Nephron (organoid): ENCODE results near the gene ERVK3-1.

Experiments
- H3K27ac Mint-ChIP-seq, 3 experiments: 2 replicates each; pipeline ENCODE4 v1.8.0; 2020; ENCODE audit warnings: mixed read lengths in 3 of 3, mild to moderate bottlenecking in 2 of 3, moderate library complexity in 1 of 3
- H3K27me3 Mint-ChIP-seq: 2 replicates; pipeline ENCODE4 v1.8.0; 2021; ENCODE audit warnings: low read depth, mild to moderate bottlenecking, moderate library complexity, mixed read lengths
- H3K36me3 Mint-ChIP-seq: 2 replicates; pipeline ENCODE4 v1.8.0; 2020; ENCODE audit warnings: low read depth, mixed read lengths
- H3K4me1 Mint-ChIP-seq: 2 replicates; pipeline ENCODE4 v1.8.0; 2020; ENCODE audit warnings: mixed read lengths
- H3K4me3 Mint-ChIP-seq, 3 experiments: 2 replicates each; pipeline ENCODE4 v1.8.0; 2020; ENCODE audit warnings: mild to moderate bottlenecking in 3 of 3, mixed read lengths in 3 of 3, moderate library complexity in 2 of 3
- H3K9me3 Mint-ChIP-seq: 2 replicates; pipeline ENCODE4 v1.8.0; 2020; ENCODE audit warnings: mixed read lengths
- CTCF ChIP-seq, 3 experiments: fragments of 200-600 bp; sonication (generic); IDR thresholded peaks; one replicate each; pipeline ENCODE4 v1.5.0; 2021; ENCODE audit warnings: antibody characterized with exemption in 3 of 3; ENCODE audit not compliant: unreplicated experiment in 3 of 3

ERVK3-1 gene

GRCh38 chr19:58350001-58350861, 45.1 kb downstream of the ERVK3-1 start:
- no peak for TF ChIP-seq CTCF (IDR thresholded peaks at IDR 0.05; ENCODE audit: unreplicated experiment in 3 of 3)
- Mint-ChIP-seq H3K27me3 (no peaks in the 10 kb centered on the region), H3K36me3 (peaks cover 5% of the 10 kb centered on the region), H3K9me3 (no peaks in the 10 kb centered on the region), H3K4me1 (peaks cover 11% of the 10 kb centered on the region), H3K27ac (no peak overlapping the region), H3K4me3 (peak overlapping the region in 2 of 3 experiments; percentile 9 to 34)

GRCh38 chr19:58350871-58351557, 45.8 kb downstream of the ERVK3-1 start:
- H3K36me3 Mint-ChIP-seq: peaks cover 8% of the 10 kb centered on the region
- H3K9me3 Mint-ChIP-seq: no peaks in the 10 kb centered on the region
- no peak overlapping the region for H3K27ac Mint-ChIP-seq
- TF ChIP-seq CTCF (IDR thresholded peaks at IDR 0.05; ENCODE audit: unreplicated experiment in 3 of 3): no peak
- peak overlapping the region; percentile 9 to 42 (median 30) for H3K4me3 Mint-ChIP-seq
- H3K27me3 Mint-ChIP-seq: no peaks in the 10 kb centered on the region
- peaks cover 5% of the 10 kb centered on the region for H3K4me1 Mint-ChIP-seq

- Mint-ChIP-seq H3K4me1 (peaks cover 4% of the 10 kb centered on the region), H3K4me3 (peak overlapping the region in 2 of 3 experiments; percentile 30 to 42), H3K36me3 (peaks cover 8% of the 10 kb centered on the region), H3K27ac (no peak overlapping the region), H3K27me3 (no peaks in the 10 kb centered on the region), H3K9me3 (no peaks in the 10 kb centered on the region)
- TF ChIP-seq CTCF (IDR thresholded peaks at IDR 0.05; ENCODE audit: unreplicated experiment in 3 of 3): no peak
These were observed 46.3 kb downstream of the ERVK3-1 start for GRCh38 chr19:58351558-58351878.

- Mint-ChIP-seq H3K9me3 (no peaks in the 10 kb centered on the region), H3K27me3 (no peaks in the 10 kb centered on the region), H3K27ac (no peak overlapping the region), H3K36me3 (peaks cover 8% of the 10 kb centered on the region), H3K4me1 (peaks cover 4% of the 10 kb centered on the region), H3K4me3 (no peak overlapping the region)
- TF ChIP-seq CTCF (IDR thresholded peaks at IDR 0.05; ENCODE audit: unreplicated experiment in 3 of 3): no peak
These were observed 47.0 kb downstream of the ERVK3-1 start for GRCh38 chr19:58351990-58352755.

DNA sequence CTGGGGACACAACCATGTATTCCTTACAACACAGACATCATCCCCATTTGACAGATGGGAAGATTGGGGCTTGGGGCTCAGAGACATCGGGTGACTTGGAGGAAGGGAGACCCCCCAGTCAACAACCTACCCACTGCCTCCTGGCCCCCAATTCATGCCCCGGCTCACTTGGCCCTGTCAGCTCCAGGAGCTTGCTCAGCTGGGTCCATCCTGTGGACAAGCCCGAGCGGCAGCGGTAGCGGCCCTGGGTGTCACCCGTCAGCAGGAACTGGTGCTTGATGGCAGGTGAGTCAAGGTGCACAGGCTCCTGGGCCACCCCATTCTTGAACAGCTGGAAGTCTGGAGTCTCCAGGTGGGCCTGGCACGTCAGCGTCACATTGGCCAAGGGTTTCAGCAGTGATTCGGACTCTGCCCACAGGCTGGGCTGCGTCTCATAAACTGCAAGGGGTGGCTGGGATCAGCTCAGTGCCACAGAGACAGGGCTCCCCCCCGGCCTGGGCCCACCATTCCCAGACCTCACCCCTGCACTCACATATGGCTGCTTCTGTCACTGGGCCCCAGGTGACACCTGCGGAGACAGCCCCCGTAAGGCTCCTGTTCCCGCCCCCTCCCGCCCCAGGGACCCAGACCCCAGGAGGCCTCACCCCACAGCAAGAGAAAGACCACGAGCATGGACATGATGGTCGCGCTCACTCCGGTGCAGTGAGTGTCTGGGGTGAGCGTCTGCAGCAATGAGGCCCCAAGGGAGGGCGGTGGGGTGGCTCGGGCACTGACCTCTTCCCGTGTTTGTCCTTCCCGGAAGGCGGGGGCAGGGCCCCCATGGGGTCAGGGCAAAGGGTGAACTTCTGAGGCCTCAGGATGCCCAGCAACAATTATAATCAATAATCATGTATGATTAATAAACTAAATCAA, 47.8 kb downstream of the ERVK3-1 start, which contains the start of gene A1BG:
TSS of gene A1BG (minus strand) at position 733 of the 912 bp plus-strand sequence. CDS start at position 678, 55 bp downstream.
- no peak for TF ChIP-seq CTCF (IDR thresholded peaks at IDR 0.05; ENCODE audit: unreplicated experiment in 3 of 3)
- Mint-ChIP-seq H3K27me3 (no peaks in the 10 kb centered on the region), H3K9me3 (no peaks in the 10 kb centered on the region), H3K27ac (no peak within 1 kb of the TSS), H3K36me3 (peaks cover 8% of the 10 kb centered on the region), H3K4me1 (peaks cover 4% of the 10 kb centered on the region), H3K4me3 (peak within 1 kb of the TSS in 1 of 3 experiments; percentile 30)
